Activated naive CD4-positive, alpha-beta T cell treated with anti-CD3 and anti-CD28 coated beads for 36 hours (primary cell): ENCODE data around the gene TTN. TPM values are rescaled to one million over a fixed set of nuclear protein-coding genes. Genes with fewer than 3 reads are reported as not detected.
"Not testable (repeated sequence)": the region's sequence is repeated elsewhere in the genome, so short reads cannot be mapped to it uniquely, and the experiment has no call there.

ENCODE experiments used
- CTCF ChIA-PET: fragments of 350-600 bp; sonication (Branson Sonifier 250); formaldehyde crosslinking; loops from one replicate; lab custom pipeline; 2021; ENCODE audit warnings: antibody characterized with exemption; lab: Charles Lee
- DNase-seq: peaks from one replicate; pipeline ENCODE4 v3.0.0-alpha.2; 2020
- H3K27ac Mint-ChIP-seq: one replicate; pipeline ENCODE4 v1.8.0; 2021; ENCODE audit warnings: mild to moderate bottlenecking, mixed read lengths
- H3K27me3 Mint-ChIP-seq: one replicate; pipeline ENCODE4 v1.8.0; 2021; ENCODE audit warnings: low read depth, mixed read lengths
- H3K36me3 Mint-ChIP-seq: one replicate; pipeline ENCODE4 v1.8.0; 2021; ENCODE audit warnings: low read depth, mixed read lengths
- H3K4me1 Mint-ChIP-seq: one replicate; pipeline ENCODE4 v1.8.0; 2021; ENCODE audit warnings: low read depth, mixed read lengths
- H3K4me3 Mint-ChIP-seq: one replicate; pipeline ENCODE4 v1.8.0; 2021; ENCODE audit warnings: mild to moderate bottlenecking, moderate library complexity, mixed read lengths
- H3K9me3 Mint-ChIP-seq: one replicate; pipeline ENCODE4 v1.8.0; 2021; ENCODE audit warnings: mixed read lengths
- intact Hi-C: fragments of 100-400 bp; cut with micrococcal nuclease; formaldehyde crosslinking; loops from one replicate; pipeline ENCODE4 v1.15.1; 2023
- total RNA-seq, 2 experiments: library from RNA; stranded (reverse); gene quantifications; one replicate each; pipeline ENCODE4 v1.2.3, GENCODE V29; 2021

TTN gene
- total RNA-seq, 2 experiments from 2014 or later = 0.91 TPM

DNA sequence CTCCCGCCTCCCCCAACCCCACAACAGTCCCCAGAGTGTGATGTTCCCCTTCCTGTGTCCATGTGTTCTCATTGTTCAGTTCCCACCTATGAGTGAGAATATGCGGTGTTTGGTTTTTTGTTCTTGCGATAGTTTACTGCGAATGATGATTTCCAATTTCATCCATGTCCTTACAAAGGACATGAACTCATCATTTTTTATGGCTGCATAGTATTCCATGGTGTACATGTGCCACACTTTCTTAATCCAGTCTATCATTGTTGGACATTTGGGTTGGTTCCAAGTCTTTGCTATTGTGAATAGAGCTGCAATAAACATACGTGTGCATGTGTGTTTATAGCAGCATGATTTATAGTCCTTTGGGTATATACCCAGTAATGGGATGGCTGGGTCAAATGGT is 282.2 kb downstream of the TTN start:
- not testable (repeated sequence) for H3K27me3 Mint-ChIP-seq, H3K9me3 Mint-ChIP-seq, H3K4me3 Mint-ChIP-seq, H3K27ac Mint-ChIP-seq, DNase-seq
- peaks cover 60% of the 10 kb centered on the region for H3K4me1 Mint-ChIP-seq
- H3K36me3 Mint-ChIP-seq = peaks cover 20% of the 10 kb centered on the region
- CTCF ChIA-PET = interaction anchor here (0.9 kb wide), 1 partner anchor 112 kb away, joined by 5 read pairs; no protein-coding TSS in a partner anchor
- intact Hi-C loops = loop anchor here (10.0 kb wide), 1 partner anchor 1480 kb away; the partner anchor contains the start of gene CWC22

DNA sequence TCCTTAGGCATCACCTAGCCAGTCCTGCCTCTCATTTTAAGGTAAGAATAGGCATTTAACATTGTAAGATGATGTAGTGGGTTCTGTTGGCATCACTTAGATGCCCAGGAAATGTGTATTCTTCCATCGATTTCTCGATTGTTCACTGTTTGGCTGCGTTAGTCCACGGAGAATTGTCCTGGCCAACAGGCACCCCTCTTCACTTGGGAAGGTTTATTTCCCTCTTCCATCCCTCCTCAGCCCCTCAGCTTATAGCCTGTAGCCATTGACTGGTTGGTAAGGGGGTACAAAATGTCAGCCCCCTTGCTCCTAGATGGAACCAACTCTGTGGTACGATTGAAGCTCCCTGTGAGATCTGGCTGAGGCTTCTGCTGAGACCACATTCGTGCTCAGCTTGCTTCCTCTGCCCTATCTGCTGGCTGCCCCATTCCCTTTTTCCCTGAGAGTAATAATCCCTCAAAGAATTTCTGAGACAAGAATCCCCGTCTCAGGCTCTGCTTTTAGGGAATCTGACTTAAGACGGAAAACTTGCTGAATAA is 283.6 kb downstream of the TTN start:
- DNase-seq = no peak
- Mint-ChIP-seq H3K36me3 (peaks cover 17% of the 10 kb centered on the region), H3K9me3 (peaks cover 8% of the 10 kb centered on the region), H3K27me3 (no peaks in the 10 kb centered on the region), H3K27ac (peak overlapping the region; percentile 87), H3K4me1 (peaks cover 53% of the 10 kb centered on the region), H3K4me3 (peak overlapping the region; percentile 82)
- CTCF ChIA-PET = interaction anchor here (1.0 to 1.7 kb wide), 4 partner anchors 9 to 74 kb away, joined by 3 to 4 read pairs (median 4); no protein-coding TSS in a partner anchor
- intact Hi-C loops = loop anchor here (1.0 to 10.0 kb wide), 9 partner anchors 9 to 1481 kb away; partner anchors contain the start of gene CWC22

DNA sequence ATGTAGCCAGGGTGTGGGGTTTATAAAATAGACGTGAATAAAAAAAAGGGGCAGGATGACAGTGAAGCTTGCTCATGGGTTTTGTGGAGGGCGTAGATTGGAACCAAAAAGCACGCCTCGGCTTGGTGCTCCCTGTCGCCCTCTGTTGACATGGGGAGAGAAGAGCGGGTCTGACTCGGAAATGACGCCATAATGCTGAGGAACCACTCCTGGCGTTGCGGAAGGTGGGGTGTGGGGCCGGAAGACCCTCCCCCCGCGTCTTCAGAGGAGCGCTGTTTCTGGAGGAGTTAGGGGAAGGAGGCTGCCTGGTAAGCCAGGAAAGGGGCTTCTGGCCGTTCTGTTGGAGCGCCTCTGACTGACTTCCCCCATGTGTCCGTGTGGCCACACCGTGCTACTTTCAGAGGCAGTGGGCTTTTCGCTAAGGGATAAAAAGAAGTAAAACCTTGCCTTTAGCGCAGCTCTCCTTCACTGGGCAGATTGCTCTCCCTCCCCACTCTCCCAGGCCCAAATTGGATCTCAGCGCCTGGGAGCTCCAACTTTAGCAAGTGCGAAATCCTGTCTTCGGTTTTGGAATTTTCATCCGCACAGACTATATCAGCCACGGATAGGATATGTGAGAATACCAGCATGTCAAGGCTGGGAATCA is 284.1 kb downstream of the TTN start:
- H3K9me3 Mint-ChIP-seq = peaks cover 8% of the 10 kb centered on the region
- DNase-seq = peak; percentile 92
- peaks cover 48% of the 10 kb centered on the region for H3K4me1 Mint-ChIP-seq
- intact Hi-C loops = loop anchor here (1.0 to 10.0 kb wide), 10 partner anchors 9 to 1482 kb away; partner anchors contain the start of gene CWC22
- CTCF ChIA-PET = interaction anchor here (0.7 to 1.7 kb wide), 9 partner anchors 8 to 109 kb away, joined by 3 to 7 read pairs (median 4); partner anchors contain the start of gene PLEKHA3
- H3K27ac Mint-ChIP-seq = peak overlapping the region; percentile 87
- H3K36me3 Mint-ChIP-seq = peaks cover 17% of the 10 kb centered on the region
- H3K27me3 Mint-ChIP-seq = no peaks in the 10 kb centered on the region
- H3K4me3 Mint-ChIP-seq = peak overlapping the region; percentile 82

DNA sequence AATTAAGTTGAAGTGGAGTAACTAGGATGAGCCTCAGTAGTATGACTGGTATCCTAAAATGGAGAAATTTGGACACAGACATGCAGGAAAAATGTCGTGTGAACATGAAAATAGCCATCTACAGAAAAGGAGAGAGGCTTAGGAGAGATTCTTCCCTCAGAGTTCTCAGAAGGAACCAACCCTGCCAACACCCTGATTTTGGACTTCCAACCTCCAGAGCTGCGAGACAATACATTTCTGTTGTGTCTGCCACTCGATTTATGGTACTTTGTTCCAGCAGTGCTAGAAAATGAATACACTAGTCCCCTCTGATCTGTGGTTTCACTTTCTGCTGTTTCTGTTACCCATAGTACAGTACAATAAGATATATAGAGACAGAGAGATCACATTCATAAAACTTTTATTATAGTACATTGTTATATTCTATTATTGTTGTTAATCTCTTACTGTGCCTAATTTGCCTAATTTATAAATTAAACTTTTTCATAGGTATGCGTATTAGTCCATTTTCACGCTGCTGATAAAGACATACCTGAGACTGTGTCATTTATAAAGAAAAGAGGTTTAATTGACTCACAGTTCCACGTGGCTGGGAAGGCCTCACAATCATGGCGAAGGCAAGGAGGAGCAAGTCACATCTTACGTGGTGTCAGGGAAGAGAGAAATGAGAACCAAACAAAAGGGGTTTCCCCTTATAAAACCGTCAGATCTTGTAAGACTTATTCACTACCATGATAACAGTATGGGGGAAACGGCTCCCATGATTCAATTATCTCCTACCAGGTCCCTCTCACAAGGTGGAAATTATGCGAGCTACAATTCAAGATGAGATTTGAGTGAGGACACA is 285.7 kb downstream of the TTN start:
- DNase-seq = peak; percentile 62
- CTCF ChIA-PET = interaction anchor here (0.7 to 1.5 kb wide), 3 partner anchors 13 to 40 kb away, joined by 3 to 7 read pairs (median 5); no protein-coding TSS in a partner anchor

DNA sequence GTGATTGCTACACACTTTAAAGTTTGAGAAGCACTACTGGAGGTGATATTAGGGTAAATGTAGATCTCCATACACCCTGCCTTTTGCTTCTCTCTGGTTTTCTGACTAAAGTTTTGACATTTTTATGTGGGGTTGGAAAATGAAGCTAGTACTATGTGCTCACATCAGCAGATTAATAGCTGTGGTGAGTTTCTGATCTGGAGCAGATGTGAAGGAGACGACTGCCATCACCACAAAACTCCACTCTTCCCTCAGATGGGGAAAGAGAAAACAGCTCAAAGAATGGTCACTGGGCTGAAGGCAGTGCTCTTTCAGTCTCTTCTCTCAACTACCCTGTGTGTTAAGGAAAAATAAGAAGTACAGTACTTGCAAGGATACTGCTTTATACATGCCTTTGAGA is 289.7 kb downstream of the TTN start:
- H3K27me3 Mint-ChIP-seq = no peaks in the 10 kb centered on the region
- intact Hi-C loops = loop anchor here (10.0 kb wide), 1 partner anchor 747 kb away; the partner anchor contains the start of gene SESTD1
- H3K36me3 Mint-ChIP-seq = peaks cover 15% of the 10 kb centered on the region
- H3K9me3 Mint-ChIP-seq = peaks cover 4% of the 10 kb centered on the region
- no peak overlapping the region for H3K27ac Mint-ChIP-seq
- CTCF ChIA-PET = interaction anchor here (2.2 kb wide), 1 partner anchor 103 kb away, joined by 6 read pairs; no protein-coding TSS in a partner anchor
- H3K4me3 Mint-ChIP-seq = no peak overlapping the region
- peaks cover 37% of the 10 kb centered on the region for H3K4me1 Mint-ChIP-seq
- no peak for DNase-seq

More for the DNA sequence above, 285.7 kb downstream of the TTN start:
- no peaks in the 10 kb centered on the region for H3K27me3 Mint-ChIP-seq
- peak overlapping the region; percentile 27 for H3K4me3 Mint-ChIP-seq
- H3K36me3 Mint-ChIP-seq = peaks cover 14% of the 10 kb centered on the region
- intact Hi-C loops = loop anchor here (1.0 to 10.0 kb wide), 6 partner anchors 9 to 1483 kb away; partner anchors contain the start of gene CWC22
- H3K4me1 Mint-ChIP-seq = peaks cover 36% of the 10 kb centered on the region
- H3K9me3 Mint-ChIP-seq = peaks cover 8% of the 10 kb centered on the region
- H3K27ac Mint-ChIP-seq = peak overlapping the region; percentile 87

DNA sequence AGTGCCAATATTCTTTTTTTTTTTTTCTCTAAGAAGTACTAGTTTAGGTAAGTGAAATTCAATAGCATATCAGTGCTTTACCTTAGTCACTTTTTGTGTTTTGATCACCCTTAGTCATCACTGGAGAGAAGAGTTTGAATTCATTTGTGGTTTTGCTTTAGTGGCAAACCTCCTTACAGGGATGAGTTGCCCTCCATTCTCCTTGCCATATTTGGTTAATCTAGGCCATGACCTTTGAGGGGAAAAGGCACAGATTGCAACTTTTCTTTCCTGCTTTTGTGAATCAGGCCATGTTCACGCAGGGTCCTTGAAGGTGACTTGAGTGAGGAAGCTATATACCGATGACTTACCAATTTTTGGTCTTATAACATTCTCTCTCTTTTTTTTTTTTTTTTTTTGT is 292.6 kb downstream of the TTN start:
- no peak overlapping the region for H3K4me3 Mint-ChIP-seq
- CTCF ChIA-PET = interaction anchor here (1.0 kb wide), 1 partner anchor 9 kb away, joined by 3 read pairs; no protein-coding TSS in a partner anchor
- H3K9me3 Mint-ChIP-seq = no peaks in the 10 kb centered on the region
- H3K4me1 Mint-ChIP-seq = peaks cover 25% of the 10 kb centered on the region
- peaks cover 12% of the 10 kb centered on the region for H3K36me3 Mint-ChIP-seq
- H3K27me3 Mint-ChIP-seq = no peaks in the 10 kb centered on the region
- intact Hi-C loops = loop anchor here (1.0 to 10.0 kb wide), 8 partner anchors 9 to 750 kb away; partner anchors contain the start of genes FKBP7 and SESTD1
- peak; percentile 69 for DNase-seq
- H3K27ac Mint-ChIP-seq = peak overlapping the region; percentile 65

DNA sequence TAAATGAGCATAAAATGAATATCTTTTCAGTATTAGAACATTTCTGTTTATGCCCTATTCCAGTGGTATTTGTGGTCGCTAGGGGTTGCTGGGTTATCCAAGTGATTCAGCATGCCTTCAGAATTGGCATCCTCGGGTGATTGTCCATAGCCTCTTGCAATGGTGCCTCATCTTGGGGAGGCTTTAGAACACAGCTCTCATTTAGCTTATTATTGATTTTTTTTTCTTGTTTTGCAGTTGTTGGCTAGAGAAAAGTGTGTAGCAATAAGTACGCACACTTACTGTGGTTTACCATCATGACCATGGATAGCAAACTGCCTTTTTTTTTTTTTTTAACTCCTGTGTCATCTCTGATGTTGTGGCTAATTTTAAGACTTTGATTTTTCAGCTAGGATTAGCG is 293.3 kb downstream of the TTN start:
- Mint-ChIP-seq H3K4me3 (no peak overlapping the region), H3K27ac (no peak overlapping the region), H3K4me1 (peaks cover 25% of the 10 kb centered on the region), H3K36me3 (peaks cover 12% of the 10 kb centered on the region), H3K9me3 (no peaks in the 10 kb centered on the region), H3K27me3 (no peaks in the 10 kb centered on the region)
- DNase-seq = no peak
- intact Hi-C loops = loop anchor here (1.0 to 10.0 kb wide), 8 partner anchors 9 to 751 kb away; partner anchors contain the start of genes FKBP7 and SESTD1
- CTCF ChIA-PET = interaction anchor here (0.8 kb wide), 2 partner anchors 9 to 41 kb away, joined by 3 to 4 read pairs; no protein-coding TSS in a partner anchor

DNA sequence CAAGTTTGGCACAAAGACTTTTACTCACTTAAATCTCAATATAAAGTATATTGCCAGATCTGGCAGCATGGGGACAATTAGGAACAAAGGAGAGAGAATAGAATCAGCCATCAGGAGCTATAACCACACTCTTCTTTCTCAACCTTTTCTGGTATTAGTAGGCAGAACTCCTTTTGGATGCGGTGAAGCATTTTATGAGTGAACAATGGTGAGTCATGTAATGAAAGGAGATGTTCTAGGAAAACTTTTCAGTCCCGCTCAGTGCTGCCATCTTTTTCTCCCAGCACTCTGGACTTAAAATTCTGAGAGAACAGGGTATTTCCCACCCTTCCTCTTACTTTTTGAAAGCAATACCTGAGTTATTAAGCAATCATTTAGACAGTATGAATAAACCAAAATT is 294.7 kb downstream of the TTN start:
- H3K4me1 Mint-ChIP-seq = peaks cover 30% of the 10 kb centered on the region
- H3K27ac Mint-ChIP-seq = no peak overlapping the region
- DNase-seq = peak; percentile 14
- no peaks in the 10 kb centered on the region for H3K27me3 Mint-ChIP-seq
- H3K9me3 Mint-ChIP-seq = no peaks in the 10 kb centered on the region
- intact Hi-C loops = loop anchor here (5.0 to 10.0 kb wide), 2 partner anchors 535 to 752 kb away; partner anchors contain the start of gene SESTD1
- peaks cover 7% of the 10 kb centered on the region for H3K36me3 Mint-ChIP-seq
- no peak overlapping the region for H3K4me3 Mint-ChIP-seq
- CTCF ChIA-PET = no interaction called here

DNA sequence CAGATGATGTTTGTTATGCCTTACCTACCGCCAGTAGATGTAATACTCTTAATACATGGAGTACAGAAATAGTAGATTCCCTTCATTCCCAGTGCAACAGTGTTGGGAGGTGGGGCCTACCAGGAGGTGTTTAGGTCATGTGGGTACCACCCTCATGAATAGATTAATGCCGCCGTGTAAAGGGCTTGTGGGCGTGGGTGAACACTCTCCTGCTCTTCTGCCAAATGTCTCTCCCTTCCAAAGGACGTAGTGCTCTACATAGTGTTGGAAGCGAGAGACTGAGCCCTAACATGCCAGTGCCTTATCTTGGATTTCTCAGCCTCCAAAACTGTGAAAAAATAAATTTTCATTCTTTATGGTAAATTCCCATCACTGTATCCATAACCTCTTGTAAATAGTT is 296.8 kb downstream of the TTN start:
- H3K9me3 Mint-ChIP-seq = no peaks in the 10 kb centered on the region
- CTCF ChIA-PET = no interaction called here
- H3K4me3 Mint-ChIP-seq = no peak overlapping the region
- H3K27me3 Mint-ChIP-seq = no peaks in the 10 kb centered on the region
- peaks cover 7% of the 10 kb centered on the region for H3K36me3 Mint-ChIP-seq
- intact Hi-C loops = loop anchor here (5.0 to 10.0 kb wide), 2 partner anchors 537 to 754 kb away; partner anchors contain the start of gene SESTD1
- no peak overlapping the region for H3K27ac Mint-ChIP-seq
- no peak for DNase-seq
- peaks cover 36% of the 10 kb centered on the region for H3K4me1 Mint-ChIP-seq

DNA sequence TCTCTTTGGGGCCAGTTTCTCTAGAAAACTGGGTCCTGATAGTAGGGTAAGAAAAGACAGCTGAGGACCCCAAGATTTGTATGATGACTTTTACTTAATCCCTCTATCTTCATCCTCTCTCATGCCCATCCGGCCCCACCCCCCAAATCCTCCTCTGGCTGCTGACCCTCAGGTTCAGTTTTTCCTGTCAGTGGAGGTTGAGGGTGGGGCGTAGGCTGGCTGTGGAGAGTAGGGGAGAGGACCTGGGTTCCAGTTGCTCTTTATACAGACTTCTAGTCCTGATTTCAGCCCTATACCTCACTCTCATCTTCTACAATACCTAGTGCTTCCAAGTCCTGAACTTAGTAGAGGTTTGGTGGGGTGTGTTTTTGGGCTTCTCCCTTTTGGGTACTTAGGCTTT is 298.6 kb downstream of the TTN start:
- Mint-ChIP-seq H3K27me3 (no peaks in the 10 kb centered on the region), H3K27ac (no peak overlapping the region), H3K4me1 (peaks cover 22% of the 10 kb centered on the region), H3K4me3 (no peak overlapping the region), H3K36me3 (peaks cover 7% of the 10 kb centered on the region), H3K9me3 (no peaks in the 10 kb centered on the region)
- CTCF ChIA-PET = interaction anchor here (1.0 kb wide), 1 partner anchor 14 kb away, joined by 5 read pairs; no protein-coding TSS in a partner anchor
- DNase-seq = no peak
- intact Hi-C loops = no loop called here

DNA sequence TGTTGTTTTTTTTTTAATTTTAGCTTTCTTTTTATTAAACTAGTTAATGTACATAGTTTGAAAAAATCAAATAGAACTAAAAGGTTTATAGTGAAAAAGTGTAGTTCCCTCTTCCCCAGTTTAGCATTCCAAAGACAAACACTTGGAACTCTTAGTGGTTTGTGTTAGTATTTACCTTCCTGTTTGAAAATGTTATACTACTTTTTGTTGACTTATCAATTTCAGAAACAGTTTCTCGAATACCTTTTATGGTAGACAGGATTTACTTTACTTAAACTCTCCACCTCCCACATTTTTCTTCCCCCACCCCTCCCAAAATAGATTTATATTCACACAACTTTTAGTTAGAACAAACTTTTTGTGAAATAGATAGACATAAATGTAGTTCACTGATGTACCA is 300.3 kb downstream of the TTN start:
- Mint-ChIP-seq H3K36me3 (peaks cover 8% of the 10 kb centered on the region), H3K4me3 (no peak overlapping the region), H3K9me3 (no peaks in the 10 kb centered on the region), H3K4me1 (peaks cover 11% of the 10 kb centered on the region), H3K27ac (no peak overlapping the region), H3K27me3 (no peaks in the 10 kb centered on the region)
- intact Hi-C loops = no loop called here
- CTCF ChIA-PET = interaction anchor here (0.6 to 1.1 kb wide), 2 partner anchors 16 to 325 kb away, joined by 3 to 4 read pairs; no protein-coding TSS in a partner anchor
- no peak for DNase-seq
